ENCODE data around the gene CLDN7.
A peak's percentile ranks its signal among the peaks of the same experiment; 100 is the strongest.
"Not testable (repeated sequence)": the region's sequence is repeated elsewhere in the genome, so short reads cannot be mapped to it uniquely, and the experiment has no call there.

CLDN7 gene

DNA sequence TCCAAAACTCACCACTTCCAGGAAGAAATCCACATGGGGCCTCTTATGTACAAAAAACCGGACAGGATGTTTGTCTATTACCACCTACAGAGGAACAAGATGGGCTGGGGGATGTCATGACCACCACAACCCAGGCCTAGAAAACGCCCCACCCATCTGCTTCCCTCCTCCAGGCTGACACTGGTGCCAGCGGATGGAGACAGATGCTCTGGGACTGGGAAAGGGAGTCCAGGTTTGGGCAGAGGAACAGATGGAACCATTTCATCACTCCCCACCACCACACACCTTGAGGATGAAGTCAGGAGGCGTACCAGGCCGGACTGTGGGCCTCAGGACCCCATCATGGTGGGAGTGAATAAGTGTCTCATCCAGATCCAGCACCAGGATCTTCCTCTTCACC lies 15.5 kb downstream of the CLDN7 start:
- Histone ChIP-seq H3K79me2 (ENCODE audit: insufficient read depth, low read length) (peaks cover 61% of the 10 kb centered on the region), H4K20me1 (ENCODE audit: insufficient read depth, low read length, poor library complexity, severe bottlenecking) (peaks cover 38% of the 10 kb centered on the region), H3K9me2 (replicated peaks; ENCODE audit: low read depth, low read length) (no peaks in the 10 kb centered on the region), H3K36me3 (ENCODE audit: insufficient read depth, low read length) (peaks cover 23% of the 10 kb centered on the region; the same call in 1 of the 2 replicates), H3K4me2 (ENCODE audit: low read depth, low read length, poor library complexity, severe bottlenecking) (no peak overlapping the region), H3K9me3 (ENCODE audit: insufficient read depth, low read depth, low read length) (no peaks in the 10 kb centered on the region), H2AFZ (ENCODE audit: low read length) (no peak overlapping the region), H3K9ac (ENCODE audit: low read depth, low read length, poor library complexity, severe bottlenecking) (no peak overlapping the region), H3K27me3 (ENCODE audit: insufficient read depth, low read length, poor library complexity, severe bottlenecking) (no peaks in the 10 kb centered on the region), H3K4me3 (ENCODE audit: low read length, poor library complexity, severe bottlenecking) (no peak overlapping the region), H3F3A (ENCODE audit: low read depth) (0 out of 2 replicates have a peak, but pooled peaks cover 3% of the 10 kb centered on the region), H3K4me1 (ENCODE audit: insufficient read depth, low read length, poor library complexity, severe bottlenecking) (peaks cover 32% of the 10 kb centered on the region)
- TF ChIP-seq EZH2phosphoT487 (IDR thresholded peaks at IDR 0.05; ENCODE audit: borderline replicate concordance), result no peak
- TF ChIP-seq, protein P1, sequence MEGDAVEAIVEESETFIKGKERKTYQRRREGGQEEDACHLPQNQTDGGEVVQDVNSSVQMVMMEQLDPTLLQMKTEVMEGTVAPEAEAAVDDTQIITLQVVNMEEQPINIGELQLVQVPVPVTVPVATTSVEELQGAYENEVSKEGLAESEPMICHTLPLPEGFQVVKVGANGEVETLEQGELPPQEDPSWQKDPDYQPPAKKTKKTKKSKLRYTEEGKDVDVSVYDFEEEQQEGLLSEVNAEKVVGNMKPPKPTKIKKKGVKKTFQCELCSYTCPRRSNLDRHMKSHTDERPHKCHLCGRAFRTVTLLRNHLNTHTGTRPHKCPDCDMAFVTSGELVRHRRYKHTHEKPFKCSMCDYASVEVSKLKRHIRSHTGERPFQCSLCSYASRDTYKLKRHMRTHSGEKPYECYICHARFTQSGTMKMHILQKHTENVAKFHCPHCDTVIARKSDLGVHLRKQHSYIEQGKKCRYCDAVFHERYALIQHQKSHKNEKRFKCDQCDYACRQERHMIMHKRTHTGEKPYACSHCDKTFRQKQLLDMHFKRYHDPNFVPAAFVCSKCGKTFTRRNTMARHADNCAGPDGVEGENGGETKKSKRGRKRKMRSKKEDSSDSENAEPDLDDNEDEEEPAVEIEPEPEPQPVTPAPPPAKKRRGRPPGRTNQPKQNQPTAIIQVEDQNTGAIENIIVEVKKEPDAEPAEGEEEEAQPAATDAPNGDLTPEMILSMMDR (conservative IDR thresholded peaks at IDR 0.05; ENCODE audit: low read length), result no peak

- not testable (repeated sequence) for H3F3A ChIP-seq (ENCODE audit: low read depth); H3K9me2 ChIP-seq (replicated peaks; ENCODE audit: low read depth, low read length); H3K9ac ChIP-seq (ENCODE audit: low read depth, low read length, poor library complexity, severe bottlenecking); H3K4me2 ChIP-seq (ENCODE audit: low read depth, low read length, poor library complexity, severe bottlenecking); H3K27me3 ChIP-seq (ENCODE audit: insufficient read depth, low read length, poor library complexity, severe bottlenecking); H2AFZ ChIP-seq (ENCODE audit: low read length); H3K4me3 ChIP-seq (ENCODE audit: low read length, poor library complexity, severe bottlenecking); H3K9me3 ChIP-seq (ENCODE audit: insufficient read depth, low read depth, low read length)
- peaks cover 60% of the 10 kb centered on the region for H3K79me2 ChIP-seq (ENCODE audit: insufficient read depth, low read length)
- H3K4me1 ChIP-seq (ENCODE audit: insufficient read depth, low read length, poor library complexity, severe bottlenecking), result peaks cover 29% of the 10 kb centered on the region
- peaks cover 23% of the 10 kb centered on the region; the same call in 1 of the 2 replicates for H3K36me3 ChIP-seq (ENCODE audit: insufficient read depth, low read length)
- H4K20me1 ChIP-seq (ENCODE audit: insufficient read depth, low read length, poor library complexity, severe bottlenecking), result peaks cover 16% of the 10 kb centered on the region
Measured at GRCh38 chr17:7243838-7244237, 18.4 kb downstream of the CLDN7 start.

GRCh38 chr17:7243453-7243729 lies 18.9 kb downstream of the CLDN7 start:
- Histone ChIP-seq H3K27me3 (ENCODE audit: insufficient read depth, low read length, poor library complexity, severe bottlenecking) (peaks cover 5% of the 10 kb centered on the region), H2AFZ (ENCODE audit: low read length) (no peak overlapping the region), H3K9me2 (replicated peaks; ENCODE audit: low read depth, low read length) (no peaks in the 10 kb centered on the region), H3K79me2 (ENCODE audit: insufficient read depth, low read length) (peaks cover 59% of the 10 kb centered on the region), H3K4me2 (ENCODE audit: low read depth, low read length, poor library complexity, severe bottlenecking) (peak overlapping the region; percentile 75), H4K20me1 (ENCODE audit: insufficient read depth, low read length, poor library complexity, severe bottlenecking) (peaks cover 12% of the 10 kb centered on the region), H3K9ac (ENCODE audit: low read depth, low read length, poor library complexity, severe bottlenecking) (no peak overlapping the region), H3K4me3 (ENCODE audit: low read length, poor library complexity, severe bottlenecking) (peak overlapping the region; percentile 86), H3F3A (ENCODE audit: low read depth) (0 out of 2 replicates have a peak, but pooled peaks cover 3% of the 10 kb centered on the region), H3K36me3 (ENCODE audit: insufficient read depth, low read length) (peaks cover 23% of the 10 kb centered on the region; the same call in 1 of the 2 replicates), H3K9me3 (ENCODE audit: insufficient read depth, low read depth, low read length) (no peaks in the 10 kb centered on the region), H3K4me1 (ENCODE audit: insufficient read depth, low read length, poor library complexity, severe bottlenecking) (peaks cover 25% of the 10 kb centered on the region)
- no peak for TF ChIP-seq EZH2phosphoT487 (IDR thresholded peaks at IDR 0.05; ENCODE audit: borderline replicate concordance)
- TF ChIP-seq, protein P1 (conservative IDR thresholded peaks at IDR 0.05; ENCODE audit: low read length), result no peak

DNA sequence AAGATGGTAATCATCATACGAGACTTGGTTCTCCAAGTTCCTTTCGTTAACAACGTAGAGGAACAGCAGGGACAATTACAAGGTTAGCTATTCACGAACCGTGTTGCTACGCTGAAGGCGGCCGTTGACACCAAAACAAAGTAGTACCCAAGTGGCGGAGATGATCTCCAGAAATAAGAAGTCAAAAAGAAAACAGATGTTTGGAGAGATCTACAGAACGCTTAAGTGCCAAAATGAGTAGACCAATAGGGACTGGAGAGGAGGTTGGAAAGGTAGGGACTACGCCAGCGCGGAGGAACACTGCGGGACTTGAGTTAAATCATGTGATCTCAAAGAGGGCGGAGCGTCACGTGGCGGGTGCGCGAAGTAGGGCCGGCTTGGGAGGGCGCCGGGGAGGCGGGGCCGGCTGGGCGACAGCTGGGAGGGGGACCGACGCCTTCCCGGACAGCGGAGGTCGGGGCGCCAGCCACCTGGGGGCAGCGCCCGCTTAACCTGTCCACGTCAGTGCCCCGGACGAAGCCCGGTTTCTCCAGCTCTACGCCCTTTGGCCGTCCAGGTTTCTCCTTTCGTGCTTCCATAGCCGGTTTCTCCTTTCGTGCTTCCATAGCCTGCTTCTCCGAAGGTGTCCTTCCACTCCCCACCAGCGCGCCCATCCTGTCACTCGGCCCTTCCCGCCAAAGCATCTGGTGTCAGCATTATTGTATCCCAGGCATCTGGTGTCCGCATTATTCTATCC lies 19.4 kb downstream of the CLDN7 start:
- Histone ChIP-seq H3K9me2 (replicated peaks; ENCODE audit: low read depth, low read length) (no peaks in the 10 kb centered on the region), H3K4me3 (ENCODE audit: low read length, poor library complexity, severe bottlenecking) (peak overlapping the region; percentile 86), H4K20me1 (ENCODE audit: insufficient read depth, low read length, poor library complexity, severe bottlenecking) (peaks cover 12% of the 10 kb centered on the region), H2AFZ (ENCODE audit: low read length) (peak overlapping the region; percentile 87), H3K9me3 (ENCODE audit: insufficient read depth, low read depth, low read length) (no peaks in the 10 kb centered on the region), H3K4me1 (ENCODE audit: insufficient read depth, low read length, poor library complexity, severe bottlenecking) (peaks cover 25% of the 10 kb centered on the region), H3K79me2 (ENCODE audit: insufficient read depth, low read length) (peaks cover 56% of the 10 kb centered on the region), H3K36me3 (ENCODE audit: insufficient read depth, low read length) (peaks cover 23% of the 10 kb centered on the region; the same call in 1 of the 2 replicates), H3K4me2 (ENCODE audit: low read depth, low read length, poor library complexity, severe bottlenecking) (peak overlapping the region; percentile 75), H3K27me3 (ENCODE audit: insufficient read depth, low read length, poor library complexity, severe bottlenecking) (peaks cover 5% of the 10 kb centered on the region), H3K9ac (ENCODE audit: low read depth, low read length, poor library complexity, severe bottlenecking) (peak overlapping the region; percentile 86), H3F3A (ENCODE audit: low read depth) (0 out of 2 replicates have a peak, but pooled peaks cover 3% of the 10 kb centered on the region)
- TF ChIP-seq, protein P1 (conservative IDR thresholded peaks at IDR 0.05; ENCODE audit: low read length), result no peak; the same call in 1 of the 2 replicates
- TF ChIP-seq EZH2phosphoT487 (IDR thresholded peaks at IDR 0.05; ENCODE audit: borderline replicate concordance), result no peak
